GM21526 (cell line): Measurements from ENCODE around the gene ZIK1.

Experiments
- ATAC-seq: cut with Tn5 transposase; IDR thresholded peaks from one replicate; pipeline ENCODE4 v1.9.1; 2021; ENCODE audit warnings: moderate library complexity; ENCODE audit not compliant: unreplicated experiment, low FRiP score

ZIK1 gene

DNA sequence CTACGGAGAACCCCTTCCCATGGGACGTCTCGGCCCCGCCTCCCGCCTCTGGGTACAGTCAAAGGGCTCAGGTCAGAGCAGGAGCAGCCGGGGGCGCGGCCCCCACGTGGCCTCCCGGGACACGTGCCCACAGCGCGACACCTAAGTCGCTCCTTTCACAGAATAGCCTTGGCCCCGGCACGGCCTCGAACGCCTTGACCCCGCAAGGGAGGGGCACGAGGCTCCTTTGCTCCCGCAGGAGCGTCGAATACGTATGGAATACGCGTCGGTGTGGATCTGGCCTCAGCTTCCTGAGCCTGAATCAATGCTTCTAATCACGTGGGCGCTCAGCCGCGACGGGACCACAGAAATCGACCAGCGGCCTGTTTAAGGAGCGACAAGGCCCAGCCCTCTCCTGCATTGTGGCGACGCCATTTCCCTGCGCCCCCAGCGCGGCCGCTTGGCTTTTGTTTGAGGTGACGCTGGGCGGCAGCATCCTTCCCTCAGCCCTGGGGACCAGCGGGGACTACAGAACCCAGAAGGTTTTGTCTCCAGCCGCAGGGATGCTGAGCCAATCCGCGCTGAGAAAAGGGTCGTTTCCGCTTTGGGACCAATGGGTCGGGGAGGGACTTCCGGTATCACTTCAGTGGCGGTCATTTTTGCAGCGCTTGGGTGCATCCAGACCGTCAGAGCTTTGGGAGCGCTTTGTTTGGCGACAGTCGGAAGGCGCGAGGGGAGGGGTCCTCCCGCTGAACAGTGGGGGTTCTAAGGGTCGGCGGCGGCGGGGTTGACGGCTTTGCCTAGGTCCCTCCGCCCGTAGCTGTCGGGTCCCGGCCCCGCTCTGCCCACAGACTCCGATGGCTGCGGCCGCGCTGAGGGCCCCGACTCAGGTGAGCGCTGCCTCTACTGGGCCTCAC, at the start of gene ZIK1:
Gene ZIK1, plus strand, starts transcription at position 625 of the 896 bp plus-strand sequence. Its CDS starts 212 bp downstream, at position 837.
- ATAC-seq: peak; percentile 45

DNA sequence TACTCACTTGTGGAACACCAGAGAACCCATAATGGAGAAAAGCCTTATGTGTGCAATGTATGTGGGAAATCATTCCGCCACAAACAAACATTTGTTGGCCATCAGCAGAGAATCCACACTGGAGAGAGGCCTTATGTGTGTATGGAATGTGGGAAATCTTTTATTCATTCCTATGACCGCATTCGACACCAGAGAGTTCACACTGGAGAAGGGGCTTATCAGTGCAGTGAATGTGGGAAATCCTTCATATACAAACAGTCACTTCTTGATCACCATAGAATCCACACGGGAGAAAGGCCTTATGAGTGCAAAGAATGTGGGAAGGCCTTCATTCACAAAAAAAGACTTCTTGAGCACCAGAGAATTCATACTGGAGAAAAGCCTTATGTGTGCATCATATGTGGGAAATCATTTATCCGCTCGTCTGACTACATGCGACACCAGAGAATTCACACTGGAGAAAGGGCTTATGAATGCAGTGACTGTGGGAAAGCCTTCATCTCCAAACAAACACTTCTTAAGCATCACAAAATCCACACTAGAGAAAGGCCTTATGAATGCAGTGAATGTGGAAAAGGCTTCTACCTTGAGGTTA, 45.9 kb upstream of the ZIK1 start:
- no peak for ATAC-seq

DNA sequence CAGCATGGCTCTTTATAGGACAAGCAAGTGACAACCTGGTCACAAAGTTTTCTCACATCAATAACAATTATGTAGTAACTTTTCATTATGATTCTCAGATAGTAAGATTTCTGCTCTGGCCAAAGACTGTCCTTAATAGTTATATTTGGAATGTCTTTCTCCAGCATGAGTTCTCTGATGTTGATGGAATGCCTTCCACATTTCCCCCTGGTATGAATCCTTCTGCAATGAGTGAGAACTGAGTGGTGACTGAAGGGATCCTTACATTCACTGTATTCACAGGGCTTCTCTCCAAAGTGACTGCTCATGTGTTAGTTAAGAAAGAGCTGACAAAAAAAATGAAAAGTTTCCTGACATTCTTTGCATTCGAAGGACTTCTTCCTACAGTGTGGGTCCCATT, 37.4 kb upstream of the ZIK1 start:
- no peak for ATAC-seq

DNA sequence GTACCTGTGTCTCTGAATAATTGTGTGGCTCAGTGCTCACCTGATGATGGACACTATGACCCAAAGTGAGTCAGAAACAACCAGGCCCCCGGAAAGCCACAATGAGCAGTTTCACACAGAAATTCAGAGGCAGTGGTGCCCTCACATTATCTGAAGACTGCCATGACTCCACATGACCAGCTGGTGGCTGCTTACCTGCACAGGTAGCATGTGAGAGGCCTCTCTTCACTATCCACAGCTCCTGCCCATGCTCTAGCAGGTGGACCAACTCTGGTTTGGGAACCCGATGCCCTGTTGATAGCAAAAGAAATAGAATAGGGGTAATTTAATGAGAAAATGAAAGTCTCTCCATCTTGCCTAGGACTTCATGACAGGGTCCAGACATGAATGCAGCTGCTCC, 31.5 kb upstream of the ZIK1 start:
- ATAC-seq: no peak

DNA sequence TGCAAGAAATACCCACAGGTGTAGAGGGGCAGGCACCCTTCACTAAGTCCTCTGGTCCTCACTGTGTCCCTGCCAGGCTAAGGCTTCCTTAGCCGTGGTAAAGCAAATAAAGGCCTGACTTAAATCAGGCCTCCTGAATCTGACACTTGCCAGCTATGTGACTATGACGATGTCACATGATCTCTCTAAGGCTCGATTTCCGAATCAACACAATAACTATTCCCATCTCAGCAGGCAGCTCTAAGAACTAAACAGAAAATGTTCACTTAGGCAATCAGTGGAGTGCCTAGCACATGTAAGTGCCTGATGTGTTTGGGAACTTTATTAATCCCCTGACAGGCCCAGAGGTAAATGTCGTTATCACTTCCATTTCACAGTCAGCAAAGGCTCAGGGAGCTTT, 26.3 kb upstream of the ZIK1 start:
- ATAC-seq: no peak

DNA sequence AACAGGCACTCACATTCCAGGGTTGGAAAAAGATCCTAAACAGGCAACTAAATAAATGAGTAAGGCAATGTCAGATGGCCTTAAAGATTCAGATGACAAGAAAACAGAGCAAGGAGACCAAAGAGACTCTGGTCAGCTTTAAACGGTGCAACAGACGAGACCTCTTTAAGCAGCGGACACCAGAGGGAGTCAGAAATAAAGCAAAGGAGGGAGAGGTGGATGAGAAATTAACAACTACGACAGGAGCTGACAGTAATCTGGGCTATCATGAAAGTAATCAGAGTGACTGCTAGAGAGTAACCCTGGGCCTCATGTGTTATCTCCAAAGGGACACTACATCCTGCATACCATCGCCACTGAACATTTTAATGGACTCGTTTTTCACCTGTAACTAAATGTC, 25.4 kb upstream of the ZIK1 start:
- no peak for ATAC-seq

DNA sequence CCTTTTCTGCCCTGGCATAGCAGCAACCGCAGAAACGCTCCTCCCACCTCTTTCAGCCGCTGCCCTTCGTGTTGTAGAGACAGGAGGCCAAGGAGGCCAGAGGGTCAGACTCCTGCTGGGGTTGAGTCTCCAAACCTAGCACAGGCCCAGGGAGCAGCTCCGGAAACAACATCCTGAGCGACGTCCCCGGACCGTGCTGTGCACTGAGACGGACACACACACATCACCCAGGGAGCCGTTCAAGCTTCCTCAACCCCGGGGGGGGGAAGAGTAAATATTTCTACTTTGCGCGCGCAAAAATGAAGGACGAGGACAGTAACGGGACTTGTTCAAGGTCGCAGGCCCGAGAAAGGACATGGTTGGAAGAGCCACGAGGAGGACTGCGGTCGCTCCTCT, 24.9 kb upstream of the ZIK1 start:
- ATAC-seq: no peak

DNA sequence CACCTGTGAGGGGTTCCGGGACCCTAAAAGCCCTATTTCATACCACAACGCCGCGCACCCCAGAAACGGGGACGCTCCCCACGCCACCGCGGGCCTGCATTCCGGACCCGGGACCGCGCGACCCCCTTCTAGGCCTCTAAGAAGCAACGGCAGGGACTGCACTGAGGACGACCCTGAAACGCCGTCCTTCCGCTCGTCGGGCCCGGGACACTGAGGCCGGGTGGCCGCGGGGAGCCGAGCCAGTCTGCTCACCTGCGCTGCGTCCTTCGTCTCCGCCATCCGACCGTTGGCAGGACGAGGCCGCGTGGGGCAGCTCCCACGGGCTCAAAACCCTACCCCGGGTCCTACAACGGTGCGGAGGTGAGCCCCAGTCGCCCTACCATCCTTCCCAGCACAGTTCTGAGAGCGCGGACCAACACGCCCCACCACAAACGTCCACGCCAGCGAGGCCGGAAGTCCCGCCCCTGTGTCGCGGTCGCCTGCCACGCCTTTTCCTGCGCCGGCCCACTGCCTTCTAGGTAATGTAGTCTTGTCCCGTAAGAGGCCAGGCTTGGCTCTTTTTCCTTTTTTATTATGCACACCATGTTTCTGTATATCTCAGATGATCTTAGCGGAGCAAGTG, 24.4 kb upstream of the ZIK1 start, which contains the start of gene ZNF550:
Gene ZNF550, minus strand, starts transcription at position 460 of the 622 bp plus-strand sequence. Its CDS starts 181 bp downstream, at position 279.
- peak; percentile 94 for ATAC-seq

DNA sequence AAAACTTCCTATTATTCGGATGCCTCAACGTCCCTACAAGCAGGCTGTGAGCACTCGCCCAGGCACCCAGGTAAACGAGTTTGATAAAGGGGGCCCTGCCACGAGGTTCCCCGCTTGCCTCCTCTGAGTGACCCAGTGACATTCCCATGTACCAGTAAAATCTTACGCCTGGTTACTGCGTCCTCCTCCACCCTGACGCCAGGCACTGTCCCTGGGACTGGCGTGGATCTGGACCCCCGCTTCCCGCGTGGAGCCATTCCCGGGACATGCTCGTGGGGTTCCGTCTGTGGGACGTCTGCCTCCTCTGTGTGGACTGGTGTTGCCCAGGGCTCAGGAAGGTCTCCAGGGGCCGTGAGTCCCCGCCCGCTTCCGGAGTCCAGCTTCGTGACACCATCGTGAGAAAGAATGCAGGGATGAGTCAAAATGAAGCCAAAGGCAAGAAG, 23.9 kb upstream of the ZIK1 start:
- peak; percentile 22 for ATAC-seq

DNA sequence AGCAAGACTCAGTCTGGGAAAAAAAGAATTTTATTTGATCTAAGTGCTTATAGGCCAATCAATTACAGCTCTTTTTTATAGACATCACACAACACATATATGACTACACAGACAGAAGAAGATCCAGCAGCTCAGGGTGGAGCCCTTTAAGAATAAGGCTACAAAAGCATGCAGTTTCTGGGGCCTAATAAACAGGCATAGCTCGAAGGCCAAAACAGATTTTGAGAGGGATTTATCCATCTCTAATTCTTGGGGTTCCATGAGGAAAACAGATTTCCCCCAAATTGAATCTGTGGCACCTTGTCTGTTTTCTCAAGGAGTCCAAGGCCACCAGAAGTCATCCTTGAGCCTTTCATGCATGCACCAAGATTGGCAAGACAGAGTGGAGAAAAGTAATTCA, 20.4 kb upstream of the ZIK1 start:
- ATAC-seq: no peak

DNA sequence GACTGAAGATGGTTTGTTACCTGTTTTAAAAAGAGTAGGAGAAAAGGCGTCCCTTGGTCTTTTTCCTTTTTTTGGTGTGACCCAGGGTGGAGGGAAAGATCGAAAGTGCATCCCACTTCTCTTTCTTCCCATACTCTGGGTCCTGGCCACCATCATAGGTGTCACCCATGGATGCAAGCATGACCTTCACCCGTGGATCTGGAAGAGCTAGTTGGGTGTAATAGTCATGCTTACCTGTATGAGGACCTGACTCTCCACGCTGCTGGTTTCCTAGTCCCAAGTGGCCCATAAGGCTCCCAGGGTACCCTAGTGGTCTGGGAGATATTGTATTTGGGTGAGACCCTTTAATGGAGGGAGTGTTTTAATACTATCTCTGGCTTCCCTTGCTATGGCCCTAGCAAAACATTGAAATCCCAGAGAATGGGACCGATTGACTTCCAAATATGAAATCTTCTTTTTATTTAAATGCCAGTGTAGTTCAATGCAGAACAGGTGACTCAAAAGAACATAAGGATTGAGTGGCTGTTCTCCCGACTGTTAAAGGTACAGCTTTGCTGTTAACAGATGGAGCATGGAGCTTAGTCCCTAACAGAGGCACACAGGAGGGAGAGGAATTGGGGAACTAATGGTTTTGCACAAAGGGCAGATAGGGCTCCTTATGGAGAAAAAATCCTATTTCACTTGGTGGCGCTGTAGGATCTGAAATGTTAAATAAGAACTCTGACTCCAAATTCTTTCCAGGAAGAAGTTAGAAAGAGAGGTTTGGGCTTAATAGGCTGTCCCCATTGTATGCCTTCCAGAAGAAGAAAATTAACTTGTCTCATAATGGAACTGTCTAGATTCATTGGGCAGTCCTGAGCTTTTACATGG, 17.3 kb upstream of the ZIK1 start:
- ATAC-seq: no peak

DNA sequence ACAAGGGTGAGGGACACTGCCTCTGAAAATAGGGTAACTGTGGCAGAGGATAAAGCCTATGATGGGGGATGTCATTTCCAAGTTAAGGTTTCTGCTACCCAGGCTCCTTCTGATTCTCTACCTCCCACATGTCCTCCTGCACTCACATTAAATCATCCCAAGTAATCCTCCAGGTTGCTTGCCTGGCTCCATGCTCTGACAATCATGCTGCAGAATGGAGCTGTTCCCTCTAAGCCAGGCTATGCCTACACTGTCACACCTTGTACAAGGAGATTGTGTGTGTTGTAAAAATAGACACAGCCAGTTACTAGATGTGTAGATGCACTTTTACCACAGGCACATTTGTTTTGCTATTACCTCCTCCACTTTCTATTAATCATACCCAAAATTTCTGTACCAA, 13.2 kb upstream of the ZIK1 start:
- no peak for ATAC-seq

DNA sequence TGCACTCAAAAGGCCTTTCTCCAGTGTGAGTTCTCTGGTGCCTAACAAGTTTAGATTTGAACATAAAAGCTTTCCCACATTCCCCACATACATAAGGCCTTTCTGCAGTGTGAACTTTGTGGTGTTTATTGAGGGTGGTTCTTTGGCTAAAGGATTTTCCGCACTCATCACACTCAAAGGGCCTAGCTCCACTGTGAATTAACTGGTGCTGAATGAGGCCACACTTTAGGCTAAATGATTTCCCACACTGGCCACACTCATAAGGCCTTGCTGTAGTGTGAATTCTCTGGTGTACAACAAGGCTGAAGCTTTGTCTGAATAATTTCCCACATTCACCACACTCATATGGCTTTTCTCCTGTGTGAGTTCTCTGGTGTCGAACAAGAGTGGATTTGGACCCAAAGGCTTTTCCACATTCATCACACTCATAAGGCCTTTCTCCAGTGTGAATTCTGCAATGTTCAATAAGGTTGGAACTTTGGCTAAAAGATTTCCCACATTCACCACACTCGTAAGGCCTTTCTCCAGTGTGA, 11.5 kb upstream of the ZIK1 start:
- ATAC-seq: no peak

DNA sequence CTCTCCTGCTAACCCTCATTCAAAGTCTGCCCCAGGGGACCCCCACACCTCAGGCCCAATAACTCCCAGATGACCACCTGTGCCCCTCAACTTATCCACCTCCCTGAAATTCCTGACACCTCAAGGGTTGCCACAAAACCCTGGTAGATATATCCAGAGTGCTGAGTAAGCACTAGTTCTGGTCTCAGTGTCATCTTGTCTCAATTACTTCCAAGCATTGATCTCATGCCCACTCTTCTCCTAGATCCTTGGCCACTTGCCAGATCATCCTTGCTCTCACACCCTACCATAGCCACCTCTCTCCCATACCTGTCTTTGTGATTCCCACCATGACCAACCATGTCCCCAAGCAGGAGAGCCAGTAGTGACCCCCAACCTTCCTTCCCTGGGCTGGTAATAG, 7.3 kb upstream of the ZIK1 start:
- ATAC-seq: no peak

DNA sequence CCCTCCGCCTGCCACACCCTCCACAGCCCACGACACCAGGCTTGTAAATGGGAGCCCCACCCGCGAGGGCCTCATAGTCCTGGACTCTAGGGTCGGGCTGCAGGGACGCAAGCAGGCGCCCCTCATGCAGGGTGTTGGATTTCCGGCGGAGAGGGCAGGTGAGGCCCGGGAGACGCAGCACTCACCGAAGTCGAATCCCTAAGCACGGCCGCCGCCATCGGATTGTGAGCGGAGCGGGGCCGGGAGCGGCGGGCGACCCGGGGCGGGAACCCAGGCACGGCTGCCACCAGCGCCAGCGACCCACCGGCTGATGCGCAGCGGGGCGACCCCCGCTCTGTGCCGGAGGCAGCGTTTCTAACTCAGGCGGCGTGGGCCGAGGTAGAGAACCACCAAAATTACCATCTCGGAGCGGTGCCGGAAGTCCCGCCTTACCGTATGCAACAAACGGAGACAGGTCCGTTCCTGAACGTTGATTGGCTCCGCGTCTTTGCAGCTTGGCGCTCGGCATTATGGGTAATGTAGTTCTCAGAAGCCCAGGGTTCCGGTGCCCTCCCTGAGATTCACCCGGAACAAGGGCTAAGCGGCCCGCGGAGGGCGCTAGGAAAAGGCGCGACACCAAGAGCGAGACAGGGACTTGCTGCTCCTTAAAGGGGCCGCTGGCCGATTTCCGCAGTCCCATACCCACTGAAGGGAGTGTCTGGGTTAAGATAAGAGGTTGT, 5.3 kb upstream of the ZIK1 start, which contains the start of gene ZNF416:
Gene ZNF416, minus strand, starts transcription at position 425 of the 719 bp plus-strand sequence. Its CDS starts 207 bp downstream, at position 218.
- peak; percentile 88 for ATAC-seq

DNA sequence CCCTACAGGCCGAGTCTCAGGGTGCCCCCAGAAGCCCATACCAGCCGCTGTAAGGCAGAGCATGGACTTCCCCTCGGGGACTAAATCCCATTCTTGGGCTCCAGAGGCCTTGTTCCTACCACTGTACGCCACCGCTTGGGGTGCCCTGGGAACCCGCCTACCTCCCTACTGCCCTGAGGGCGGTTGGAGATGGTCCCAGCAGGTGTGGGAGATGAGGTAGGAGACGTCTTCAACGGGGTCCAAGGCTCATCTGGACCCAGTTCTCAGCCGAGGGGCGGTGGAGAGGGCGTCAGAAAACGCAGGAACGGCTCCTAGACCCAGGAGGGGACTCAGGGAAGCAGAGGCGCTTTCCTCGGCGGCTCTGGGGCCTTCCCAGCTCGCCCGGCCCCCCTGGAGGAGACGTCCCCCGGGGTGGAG, 833 bp upstream of the ZIK1 start:
- ATAC-seq: no peak

DNA sequence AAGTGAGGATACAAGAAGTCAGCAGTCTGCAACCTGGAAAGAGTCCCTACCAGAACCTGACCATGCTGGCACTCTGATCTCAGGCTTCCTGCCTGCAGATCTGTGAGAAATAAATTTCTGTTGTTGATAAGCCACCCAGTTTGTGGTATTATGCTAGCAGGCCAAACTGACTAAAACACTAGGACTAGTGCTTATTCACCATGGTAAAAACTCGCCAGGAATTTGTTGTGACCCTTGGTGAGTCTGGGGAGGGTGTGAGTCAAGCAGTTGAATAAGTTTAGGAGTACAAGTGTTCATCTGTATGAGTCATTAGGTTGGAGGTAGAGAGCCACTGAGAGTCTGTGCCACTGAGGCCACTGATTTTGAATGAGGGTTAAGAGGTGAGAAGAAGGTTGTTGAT, 3.6 kb downstream of the ZIK1 start:
- no peak for ATAC-seq

DNA sequence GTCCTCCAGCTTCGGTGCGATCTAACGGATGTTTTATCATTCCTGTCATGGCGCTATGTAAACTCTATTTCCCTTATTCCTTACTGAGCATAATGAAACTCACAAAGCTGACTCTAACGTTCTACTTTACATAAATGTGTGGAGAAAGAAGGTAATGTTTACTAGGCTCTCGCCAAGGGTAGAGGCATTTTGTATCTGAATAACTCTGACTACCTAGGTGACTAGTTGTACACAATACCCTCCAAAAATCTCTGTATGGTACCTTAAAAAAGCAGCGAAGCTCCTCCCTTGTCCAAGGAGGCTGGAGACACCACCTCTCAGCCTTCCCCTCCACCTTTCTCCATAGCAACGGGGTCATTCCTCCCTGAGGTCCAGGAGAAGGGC, 15.4 kb downstream of the ZIK1 start:
- ATAC-seq: peak; percentile 11

DNA sequence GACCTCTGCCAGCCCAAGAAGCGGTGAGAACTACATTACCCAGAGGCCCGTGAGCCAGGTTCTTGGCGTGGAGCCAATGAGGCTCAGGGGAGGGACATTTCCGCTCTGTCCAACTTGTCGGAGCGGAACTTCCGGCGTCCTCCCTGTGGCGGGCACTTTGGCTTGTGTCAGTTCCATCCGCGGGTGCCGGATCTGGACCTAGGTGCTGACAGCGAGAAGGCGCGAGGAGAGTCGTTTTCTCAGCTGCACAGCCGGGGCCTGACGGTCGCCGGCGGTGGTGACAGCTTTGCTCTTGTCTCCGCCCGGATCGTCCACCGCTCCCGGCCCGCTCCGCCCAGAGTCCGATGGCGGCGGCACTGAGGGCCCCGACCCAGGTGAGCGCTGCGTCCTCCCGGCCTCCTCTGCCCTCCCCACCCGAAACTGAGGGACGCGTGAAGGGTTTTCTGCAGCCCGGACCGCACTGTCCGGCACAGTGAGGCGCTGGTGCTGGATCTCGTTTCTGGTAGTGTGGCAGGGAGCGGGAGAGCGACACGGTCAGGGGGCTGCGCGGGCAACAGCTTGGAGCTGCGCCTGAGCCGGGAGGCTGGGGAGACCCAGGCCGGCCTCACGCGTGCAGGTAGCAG, 15.9 kb downstream of the ZIK1 start, which contains the start of gene ZNF530:
Gene ZNF530, plus strand, starts transcription at position 125 of the 623 bp plus-strand sequence. CDS start 4,461 bp downstream, outside the sequence.
- peak; percentile 84 for ATAC-seq
